Activated CD8-positive, alpha-beta memory T cell treated with anti-CD3 and anti-CD28 coated beads, Interleukin-2, amount 50 U/mL, for 1 hour (primary cell): ENCODE results near the gene TMEM231.
"Not testable (repeated sequence)": the region's sequence is repeated elsewhere in the genome, so short reads cannot be mapped to it uniquely, and the experiment has no call there.

ENCODE experiments used
- DNase-seq: peaks from one replicate; pipeline ENCODE4 v3.0.0-alpha.2; 2020; ENCODE audit errors: extremely low read depth

The TMEM231 gene, protein sequence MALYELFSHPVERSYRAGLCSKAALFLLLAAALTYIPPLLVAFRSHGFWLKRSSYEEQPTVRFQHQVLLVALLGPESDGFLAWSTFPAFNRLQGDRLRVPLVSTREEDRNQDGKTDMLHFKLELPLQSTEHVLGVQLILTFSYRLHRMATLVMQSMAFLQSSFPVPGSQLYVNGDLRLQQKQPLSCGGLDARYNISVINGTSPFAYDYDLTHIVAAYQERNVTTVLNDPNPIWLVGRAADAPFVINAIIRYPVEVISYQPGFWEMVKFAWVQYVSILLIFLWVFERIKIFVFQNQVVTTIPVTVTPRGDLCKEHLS

DNA sequence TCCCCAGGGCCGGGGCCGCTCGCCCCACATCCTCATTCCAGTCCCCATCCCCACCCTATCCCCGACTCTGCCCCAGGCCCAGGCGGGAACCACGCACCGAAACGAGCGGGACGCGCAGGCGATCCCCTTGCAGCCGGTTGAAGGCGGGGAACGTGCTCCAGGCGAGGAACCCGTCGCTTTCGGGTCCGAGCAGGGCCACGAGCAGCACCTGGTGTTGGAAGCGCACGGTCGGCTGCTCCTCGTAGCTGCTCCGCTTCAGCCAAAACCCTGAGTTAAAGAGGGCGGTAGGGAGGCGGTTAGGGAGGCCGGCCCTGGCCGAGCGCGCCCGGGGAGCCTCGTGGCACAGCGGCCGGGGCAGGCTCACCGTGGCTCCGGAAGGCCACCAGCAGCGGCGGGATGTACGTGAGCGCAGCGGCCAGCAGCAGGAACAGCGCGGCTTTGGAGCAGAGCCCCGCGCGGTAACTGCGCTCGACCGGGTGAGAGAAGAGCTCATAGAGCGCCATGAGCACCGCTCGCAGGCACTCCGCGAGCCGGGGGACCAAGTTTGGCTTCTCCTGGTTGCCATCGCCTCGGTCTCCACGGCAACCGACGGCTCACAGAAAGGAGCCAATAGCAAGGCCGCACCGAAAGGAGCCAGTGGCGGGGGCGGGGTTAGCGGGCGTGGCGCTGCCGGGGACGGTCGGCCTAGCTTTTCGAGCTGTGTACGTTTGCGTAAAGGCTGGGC lies at the start of gene TMEM231:
TMEM231 (minus strand) TSS at position 546 of the 724 bp plus-strand sequence; CDS start at position 503, 43 bp downstream.
- peak; percentile 92 for DNase-seq

DNA sequence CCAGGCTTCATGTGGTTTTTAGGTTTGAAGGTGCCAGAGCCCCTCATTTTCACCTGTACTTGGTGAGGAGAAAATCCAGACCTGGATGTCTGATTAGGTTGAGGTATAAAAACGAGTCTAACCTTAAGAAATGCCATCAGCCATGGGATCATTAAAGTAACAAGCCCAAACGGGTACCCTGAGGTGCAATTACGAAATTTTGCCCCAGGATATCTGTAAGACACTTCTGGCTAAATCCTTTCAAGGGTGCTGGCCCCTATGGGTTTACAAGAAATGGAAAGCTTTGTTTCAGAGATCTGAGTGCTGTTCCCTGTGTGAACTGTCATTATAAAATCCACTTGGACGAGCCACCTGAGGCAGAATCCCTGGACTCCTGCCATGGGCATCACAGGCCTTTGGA lies 47.2 kb upstream of the TMEM231 start:
- DNase-seq: no peak

DNA sequence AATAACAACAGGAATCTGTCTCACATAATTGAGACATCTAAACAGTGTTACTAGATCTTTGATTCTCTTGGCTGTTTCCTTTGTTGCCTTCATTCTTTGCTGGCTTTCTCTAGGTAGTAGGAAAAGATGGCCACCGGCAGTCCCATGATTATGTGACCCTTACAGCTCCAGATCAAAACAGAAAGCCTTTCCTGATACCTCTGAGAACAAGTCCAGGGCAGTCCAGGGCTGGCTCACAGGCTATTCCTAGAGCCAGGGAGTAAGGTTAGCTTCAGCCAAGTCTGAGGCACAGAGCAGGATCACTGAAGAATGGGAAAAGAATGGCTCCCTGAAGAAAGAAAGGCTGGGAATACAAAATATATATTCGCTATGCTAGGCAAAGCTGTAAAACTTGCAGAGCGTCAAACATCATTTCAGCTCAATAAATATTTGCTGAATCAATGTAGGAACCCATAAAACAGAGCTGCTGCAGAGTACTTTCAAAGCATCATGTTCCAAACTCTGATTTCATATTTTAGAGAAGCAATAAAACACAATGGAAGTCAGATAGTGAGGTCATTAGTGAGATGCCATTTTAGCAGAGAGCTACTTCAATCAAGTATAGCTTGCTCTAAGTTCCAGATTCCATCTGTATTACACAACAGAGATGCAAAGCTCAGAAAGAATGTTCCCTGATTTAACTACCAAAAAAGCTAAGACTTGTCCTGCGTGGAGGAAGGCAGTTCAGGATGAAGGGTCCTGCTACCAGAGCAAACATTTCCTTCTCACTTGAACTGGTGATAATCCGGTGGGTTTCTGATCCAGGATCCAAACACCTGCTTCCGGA lies 43.6 kb upstream of the TMEM231 start:
- no peak for DNase-seq

DNA sequence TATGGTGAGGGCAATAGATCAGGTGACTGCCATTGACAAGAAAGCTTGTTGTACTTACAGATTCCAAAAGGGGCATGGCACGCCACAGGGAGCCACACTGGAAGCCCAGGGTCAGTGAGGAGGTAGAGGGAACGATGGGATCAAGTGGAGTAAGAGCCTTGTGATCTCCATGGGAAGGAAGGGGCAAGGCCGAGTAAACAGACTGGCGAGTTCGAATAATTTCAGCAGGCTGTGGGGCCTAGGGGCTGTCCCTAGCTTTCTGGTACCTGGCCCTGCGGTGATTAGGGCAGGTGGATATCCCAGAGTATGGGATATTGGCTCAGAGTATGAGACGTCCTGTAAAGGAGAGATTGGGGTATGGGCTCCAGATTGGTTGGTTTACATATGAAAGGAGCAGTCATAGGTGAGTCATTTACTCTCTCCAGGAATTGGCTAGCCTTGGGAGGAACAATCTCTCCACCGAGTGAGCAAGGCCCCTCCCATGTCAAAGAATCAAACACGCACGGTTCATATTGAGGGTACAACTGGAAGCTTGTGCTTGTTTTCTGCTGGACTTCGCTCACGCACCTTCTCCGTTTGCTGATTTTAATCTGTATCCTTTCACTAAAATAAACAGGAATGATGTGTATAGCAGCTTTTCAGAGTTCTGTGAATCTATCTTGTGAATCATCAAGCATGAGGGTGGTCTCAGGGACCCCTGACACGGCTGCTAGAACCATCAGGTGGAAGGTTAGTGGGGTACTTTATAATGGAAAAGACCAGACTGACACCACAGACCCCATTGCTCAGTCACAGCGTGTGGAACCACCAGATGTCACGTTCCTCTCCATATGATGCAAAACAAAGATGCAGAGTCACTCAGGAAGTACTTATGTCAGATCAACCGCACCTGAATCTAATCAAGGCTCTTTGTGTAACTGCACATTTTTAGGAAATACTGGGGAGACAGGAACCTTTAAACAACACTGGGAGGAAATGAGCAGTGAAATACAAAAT lies 38.1 kb upstream of the TMEM231 start:
- no peak for DNase-seq

DNA sequence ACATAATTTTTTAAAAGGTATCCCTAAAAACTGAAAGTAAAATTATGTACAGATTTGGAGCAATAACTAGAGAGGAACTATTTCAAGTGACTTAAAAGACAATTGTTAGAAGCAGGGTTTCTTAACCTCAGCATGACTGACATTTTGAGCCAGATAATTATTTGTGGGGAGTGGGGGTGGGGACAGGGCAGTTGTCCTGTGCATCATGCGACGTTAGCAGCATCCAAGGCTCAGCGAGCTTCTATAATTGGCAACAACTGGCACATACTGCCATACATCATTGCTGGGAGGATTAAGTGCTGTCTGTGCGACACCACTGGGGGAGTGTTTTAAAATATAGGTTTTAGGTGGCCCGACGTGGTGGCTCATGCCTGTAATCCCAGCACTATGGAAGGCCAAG lies 37.3 kb upstream of the TMEM231 start:
- DNase-seq: no peak

DNA sequence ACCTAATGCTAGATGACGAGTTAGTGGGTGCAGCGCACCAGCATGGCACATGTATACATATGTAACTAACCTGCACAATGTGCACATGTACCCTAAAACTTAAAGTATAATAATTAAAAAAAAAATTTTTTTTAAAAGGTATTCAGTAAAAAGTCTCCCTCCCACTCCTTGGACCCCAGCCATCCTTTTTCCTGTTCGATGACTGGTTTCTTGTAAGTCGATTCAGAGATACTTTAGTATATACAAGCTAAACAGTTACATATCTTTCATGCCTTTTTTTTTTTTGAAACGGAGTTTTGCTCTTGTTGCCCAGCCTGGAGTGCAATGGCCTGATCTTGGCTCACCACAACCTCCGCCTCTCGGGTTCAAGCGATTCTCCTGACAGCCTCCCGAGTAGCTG lies 35.9 kb upstream of the TMEM231 start:
- DNase-seq: not testable (repeated sequence)

DNA sequence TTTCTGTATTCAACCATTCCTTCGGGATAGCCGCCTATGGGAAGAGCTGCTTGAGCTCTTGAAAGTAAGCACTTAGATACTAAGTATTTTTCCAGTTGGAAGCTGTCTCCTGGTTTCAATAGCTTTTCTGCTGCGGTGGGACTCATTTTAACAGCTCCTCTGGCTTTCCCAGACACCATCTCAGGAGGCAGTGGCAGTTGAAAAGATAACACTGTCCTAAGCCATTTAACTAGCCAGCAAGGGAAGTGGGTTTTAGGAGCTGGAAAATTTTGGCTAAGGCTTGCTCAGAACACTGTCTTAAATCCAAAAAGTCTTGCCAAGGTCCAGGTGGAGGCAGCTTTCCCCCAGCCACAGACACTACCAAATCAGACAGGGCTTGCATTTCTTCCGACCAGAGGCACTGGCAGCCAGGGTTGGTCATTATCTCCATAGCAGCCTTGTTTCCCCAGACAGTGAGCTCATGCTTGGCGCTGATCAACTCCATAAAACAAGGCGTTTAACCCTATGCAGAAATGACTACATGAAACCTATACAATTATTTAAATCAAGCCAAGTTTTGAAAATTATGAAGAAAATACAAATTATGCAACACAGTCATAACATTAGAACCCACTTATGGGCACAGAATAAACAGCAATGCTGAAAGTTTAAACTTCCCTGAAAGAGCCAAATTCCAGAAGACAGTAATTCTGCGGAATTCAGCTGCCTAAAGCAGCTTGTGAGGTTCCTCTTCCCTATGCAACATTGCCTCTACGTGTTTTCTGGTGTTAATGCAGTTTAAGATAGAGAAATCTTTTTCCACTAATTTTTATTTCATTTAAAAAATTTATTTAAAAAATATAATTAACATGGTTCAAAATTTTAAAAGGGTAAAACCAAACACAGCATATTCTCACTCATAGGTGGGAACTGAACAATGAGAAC lies 35.1 kb upstream of the TMEM231 start:
- DNase-seq: no peak

DNA sequence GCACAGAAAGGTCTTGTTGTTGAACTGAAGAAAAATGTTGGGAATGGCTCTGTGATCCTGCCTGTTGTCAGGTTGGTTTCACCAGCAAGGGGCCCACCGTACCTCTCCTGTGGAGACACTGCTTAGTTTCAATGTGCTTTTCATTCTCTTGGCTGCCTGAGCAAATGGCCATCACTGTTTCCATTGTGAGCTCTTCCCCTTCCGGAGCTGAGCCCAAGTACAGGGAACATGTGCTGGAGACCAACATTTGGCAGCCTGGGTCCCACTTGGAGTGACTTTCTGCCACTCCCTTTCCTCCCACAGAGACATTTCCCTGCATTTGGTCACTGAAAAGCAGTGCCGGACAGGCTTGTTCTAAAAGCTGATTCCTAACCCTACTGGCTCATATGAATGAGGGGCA lies 33.3 kb upstream of the TMEM231 start:
- DNase-seq: no peak

DNA sequence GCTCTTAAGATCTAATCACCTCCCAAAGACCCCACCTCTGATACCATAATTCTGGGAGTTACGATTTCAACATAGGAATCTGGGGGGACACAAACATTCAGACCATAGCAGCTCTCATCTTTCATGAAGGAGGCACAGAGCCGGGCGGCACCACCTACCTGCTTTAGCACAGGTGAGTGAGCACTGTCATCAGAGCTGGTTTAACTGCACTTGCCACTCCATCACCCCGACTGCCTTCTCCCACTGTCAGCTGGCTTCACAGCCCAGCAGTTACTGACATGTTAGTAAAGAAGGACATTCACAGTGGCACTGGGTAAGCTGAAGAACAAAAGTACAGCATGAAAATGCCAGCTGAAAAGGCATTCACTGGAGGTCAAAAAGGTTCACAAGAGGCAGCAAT lies 32.7 kb upstream of the TMEM231 start:
- no peak for DNase-seq

DNA sequence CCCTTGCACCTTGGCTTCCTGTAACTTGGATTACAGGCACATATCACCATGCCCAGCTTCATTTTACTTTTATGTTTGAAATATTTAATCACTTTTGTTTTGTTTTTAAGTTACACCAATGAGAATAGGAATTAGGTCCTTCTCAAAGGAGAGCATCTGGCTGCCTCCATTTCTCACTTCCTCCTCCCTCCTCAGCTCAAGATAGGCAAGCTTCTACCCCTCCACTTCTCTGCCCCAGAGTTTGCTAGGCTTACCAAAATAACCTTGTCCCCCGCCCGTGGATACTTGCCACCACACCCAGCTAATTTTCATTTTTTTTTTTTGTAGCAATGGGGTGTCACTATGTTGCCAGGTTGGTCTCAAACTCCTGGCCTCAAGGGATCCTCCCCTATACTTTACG lies 28.1 kb upstream of the TMEM231 start:
- no peak for DNase-seq

DNA sequence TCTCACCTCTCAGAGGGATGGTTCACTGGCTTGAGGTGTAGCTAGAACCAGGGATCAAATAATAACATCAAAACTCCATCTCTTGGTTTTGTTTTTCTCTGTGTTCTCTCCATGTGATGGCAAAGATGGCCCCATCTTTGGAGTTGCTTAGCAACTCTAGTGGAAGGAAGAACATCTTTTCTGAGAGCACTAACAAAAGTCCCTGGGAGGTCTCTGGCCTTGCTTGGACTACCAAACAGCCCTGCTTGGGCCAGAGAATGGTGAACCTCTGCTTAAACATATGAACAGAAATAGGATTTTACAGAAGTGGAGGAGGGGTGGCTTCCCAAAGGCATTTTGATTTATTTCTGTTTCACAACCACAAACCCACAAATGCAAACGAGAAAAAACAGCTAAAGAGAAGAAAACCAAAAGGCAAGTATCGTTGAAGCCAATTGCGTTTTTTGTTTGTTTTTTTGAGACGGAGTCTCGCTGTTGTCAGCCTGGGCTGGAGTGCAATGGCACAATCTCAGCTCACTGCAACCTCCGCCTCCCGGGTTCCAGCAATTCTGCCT lies 23.3 kb upstream of the TMEM231 start:
- DNase-seq: no peak

DNA sequence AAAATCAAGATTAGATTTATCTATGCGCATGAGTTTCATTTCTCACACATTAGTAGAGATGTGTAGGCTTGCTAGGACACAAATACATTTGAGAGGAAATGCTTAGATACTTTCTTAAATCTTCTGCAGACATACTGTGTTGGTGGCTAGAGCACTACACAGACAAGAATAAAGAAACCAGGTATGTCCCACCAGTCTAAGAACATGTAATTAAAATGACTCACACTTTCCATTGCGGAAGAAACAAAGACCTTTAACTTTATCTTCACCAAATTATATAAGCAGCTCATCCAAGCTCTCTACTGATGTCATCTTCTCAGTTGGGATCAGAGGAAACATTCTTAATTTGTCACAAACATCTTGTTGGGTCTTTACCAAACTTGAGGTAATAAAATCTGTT lies 22.7 kb upstream of the TMEM231 start:
- DNase-seq: no peak

DNA sequence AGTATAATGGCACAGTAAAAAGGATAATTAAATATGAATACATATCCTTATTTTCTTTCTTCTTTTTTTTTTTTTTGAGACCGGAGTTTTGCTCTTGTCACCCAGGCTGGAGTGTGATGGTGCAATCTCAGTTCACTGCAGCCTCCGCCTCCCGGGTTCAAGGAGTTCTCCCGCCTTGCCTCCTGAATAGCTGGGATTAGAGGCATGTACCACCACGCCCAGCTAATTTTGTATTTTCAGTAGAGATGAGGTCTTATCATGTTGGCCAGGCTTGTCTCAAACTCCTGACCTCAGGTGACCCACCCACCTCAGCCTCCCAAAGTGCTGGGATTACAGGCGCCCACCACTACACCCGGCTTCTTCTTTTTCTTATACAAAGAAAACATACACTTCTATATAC lies 22.2 kb upstream of the TMEM231 start:
- no peak for DNase-seq

DNA sequence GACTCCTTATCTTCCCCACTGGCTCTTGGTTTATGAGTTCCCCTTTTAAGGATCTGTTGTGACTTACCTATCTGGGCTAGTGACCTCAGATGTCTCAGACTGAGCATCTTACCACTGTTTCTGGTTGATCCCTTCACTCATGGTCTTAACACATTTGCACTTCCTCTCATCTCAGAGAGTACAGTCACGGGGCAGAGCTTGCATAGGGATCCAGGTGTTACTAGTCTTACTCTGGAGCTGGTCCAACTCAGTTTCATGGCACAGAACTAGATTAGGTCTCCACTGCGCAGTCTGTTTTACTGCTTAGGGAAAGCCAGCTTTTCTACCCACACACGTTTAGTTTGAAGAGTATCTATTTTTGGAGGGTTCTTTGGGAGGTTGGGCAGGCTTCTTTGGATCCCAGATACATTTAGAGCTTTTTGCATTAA lies 20.3 kb upstream of the TMEM231 start:
- no peak for DNase-seq

DNA sequence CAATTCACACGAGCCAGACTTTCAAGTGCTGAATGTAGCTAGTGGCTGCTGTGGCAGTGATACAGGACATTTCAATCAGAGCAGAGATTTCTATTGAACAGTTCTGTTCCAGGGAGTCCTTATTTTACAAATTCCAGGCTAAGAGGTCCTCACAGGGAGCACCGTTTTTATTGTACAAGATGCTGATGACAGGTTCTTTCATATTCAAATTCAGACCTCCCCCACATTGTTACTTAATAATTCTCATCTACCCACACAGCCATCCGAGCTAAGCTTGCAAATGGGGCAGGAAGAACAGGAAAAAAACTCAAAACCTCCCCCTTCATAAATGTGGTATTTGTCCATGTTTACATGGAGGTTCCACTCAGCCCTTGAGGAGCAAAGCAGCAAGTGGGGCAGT lies 19.9 kb upstream of the TMEM231 start:
- DNase-seq: no peak

DNA sequence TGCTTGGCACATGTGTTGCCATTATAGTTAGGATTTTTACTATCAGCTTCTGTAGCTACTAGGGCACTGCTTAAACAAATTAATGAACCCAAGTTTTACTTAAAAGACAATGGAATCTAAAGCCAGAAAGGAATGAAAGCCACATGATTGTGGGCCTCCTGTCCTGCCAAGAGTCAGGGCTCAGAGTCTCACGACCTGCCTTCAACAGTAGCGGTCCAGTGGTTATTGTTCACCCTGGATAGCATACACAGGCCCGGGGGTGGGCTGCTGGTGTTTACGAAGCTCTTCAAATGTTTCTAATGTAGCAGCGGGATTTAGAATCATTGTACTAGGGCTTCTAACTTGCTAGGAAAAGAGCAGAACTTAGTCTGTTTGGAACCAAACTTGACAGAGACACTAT lies 17.9 kb upstream of the TMEM231 start:
- no peak for DNase-seq

DNA sequence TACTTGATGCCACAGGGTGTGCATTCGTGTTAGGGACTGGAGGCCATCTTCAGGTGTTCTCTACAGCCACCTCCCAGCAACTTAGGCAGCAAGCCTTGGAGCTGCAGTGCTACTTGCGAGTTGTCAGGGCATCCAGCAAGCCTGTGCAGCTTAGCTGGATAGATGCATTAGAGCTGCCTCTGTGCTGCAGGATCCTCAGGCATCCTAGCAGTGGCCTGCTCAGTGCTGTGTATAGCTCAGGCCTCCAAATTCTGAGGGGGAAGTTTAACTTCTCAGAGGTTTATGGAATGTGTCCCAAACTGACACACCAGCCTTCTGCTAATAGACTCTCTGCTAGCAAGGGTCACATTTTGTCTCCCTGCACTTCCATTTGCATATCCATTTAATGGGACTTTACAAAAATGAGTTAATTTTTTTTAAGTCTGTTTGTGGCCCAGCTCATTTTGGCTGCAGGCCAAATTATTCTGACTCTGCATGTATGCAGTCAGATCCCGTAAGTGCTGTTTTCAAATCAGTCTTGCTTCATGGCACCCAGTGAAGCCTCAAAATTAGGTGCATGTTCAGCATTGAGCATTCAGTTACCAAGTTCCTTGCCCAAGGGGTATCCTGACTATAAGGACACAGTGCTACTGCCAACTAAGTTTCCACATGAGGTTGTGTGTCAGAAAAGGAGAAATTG lies 17.0 kb upstream of the TMEM231 start:
- no peak for DNase-seq

DNA sequence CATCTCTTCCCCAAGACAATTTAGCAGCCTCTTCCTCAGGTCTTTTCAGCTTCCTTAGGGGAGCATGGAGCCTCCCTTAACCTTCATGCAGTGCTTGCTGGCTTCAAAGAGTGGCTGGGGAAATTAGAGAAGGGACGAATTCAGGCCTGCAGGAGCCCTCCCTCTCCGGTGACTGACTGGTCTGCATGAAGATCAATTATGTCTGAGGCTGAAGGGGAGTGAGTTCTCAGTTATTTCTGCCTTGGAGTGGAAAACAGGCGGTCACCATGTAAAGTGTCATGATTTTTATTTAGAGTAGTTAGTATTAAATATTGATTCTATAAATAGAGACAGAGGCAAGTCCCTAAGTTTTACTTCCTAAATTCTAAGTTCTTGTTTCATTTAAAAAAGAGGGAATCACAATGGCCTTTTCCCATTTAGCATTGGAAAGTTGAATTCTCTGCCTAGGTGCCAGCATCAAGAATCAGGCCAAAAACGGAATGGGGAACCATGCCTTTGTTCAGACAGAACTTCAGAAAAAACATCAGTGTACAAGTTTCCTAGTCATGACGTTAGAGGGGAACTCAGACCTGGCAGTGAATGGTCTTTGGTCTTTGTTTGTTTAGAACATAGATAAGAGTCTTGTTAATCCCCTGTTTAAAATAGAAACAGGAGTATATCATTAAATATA lies 14.5 kb upstream of the TMEM231 start:
- DNase-seq: no peak

DNA sequence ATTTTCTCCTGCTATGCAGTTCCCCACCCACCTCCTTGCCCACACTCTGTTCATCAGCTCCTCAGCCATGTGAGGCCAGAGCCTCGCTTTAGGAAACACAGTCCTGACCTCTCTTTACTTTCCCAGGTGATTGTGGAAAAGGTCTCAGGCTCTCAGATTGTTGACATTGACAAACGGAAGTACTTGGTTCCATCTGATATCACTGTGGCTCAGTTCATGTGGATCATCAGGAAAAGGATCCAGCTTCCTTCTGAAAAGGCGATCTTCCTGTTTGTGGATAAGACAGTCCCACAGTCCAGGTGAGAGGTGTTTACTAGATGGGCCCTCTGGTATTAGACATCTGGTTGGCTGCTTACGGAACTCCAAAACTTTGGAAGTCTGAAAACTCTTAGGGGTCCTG lies 11.9 kb upstream of the TMEM231 start:
- no peak for DNase-seq
